Left cardiac atrium (tissue), 4 donors: ENCODE results near the gene SLC35B2. TPM values are rescaled to one million over a fixed set of nuclear protein-coding genes. Genes with fewer than 3 reads are reported as not detected.

Experiments
- ATAC-seq, 2 donors: fragments of 200-7000 bp; cut with Tn5 transposase; one replicate each; pipeline ENCODE4 v1.9.1; 2020; ENCODE audit warnings: mild to moderate bottlenecking in 2 of 2, moderate library complexity in 2 of 2
- DNase-seq: peaks from one replicate; pipeline ENCODE4 v3.0.0-alpha.2; 2020
- intact Hi-C, 2 donors: fragments of 100-400 bp; cut with DNase I; formaldehyde crosslinking; loops; one replicate each; pipeline versions ENCODE4 v1.14.1 to v1.15.1; 2022 to 2023
- long read RNA-seq: library from polyadenylated mRNA; unstranded; transcript quantifications from one replicate; pipeline ENCODE4 v2.0.0, GENCODE V29; 2021
- total RNA-seq, 2 donors: library from RNA; stranded (reverse); fragmentation: NEBNext Ultra II Directional; extraction: Animal tissue kit (Norgen Biotek cat#: 25700); gene quantifications; one replicate each; pipeline ENCODE4 v1.2.1, GENCODE V29; 2021
- donor health status: DM: no; HTN: yes; CAD: no.
- donor health status: DM: no; HTN: yes; CAD: no; lungs with severe emphysema.
- donor health status: DM: yes; HTN: yes; CAD: no.
- donor health status: Dilated cardiomyopathy.

SLC35B2 gene, protein sequence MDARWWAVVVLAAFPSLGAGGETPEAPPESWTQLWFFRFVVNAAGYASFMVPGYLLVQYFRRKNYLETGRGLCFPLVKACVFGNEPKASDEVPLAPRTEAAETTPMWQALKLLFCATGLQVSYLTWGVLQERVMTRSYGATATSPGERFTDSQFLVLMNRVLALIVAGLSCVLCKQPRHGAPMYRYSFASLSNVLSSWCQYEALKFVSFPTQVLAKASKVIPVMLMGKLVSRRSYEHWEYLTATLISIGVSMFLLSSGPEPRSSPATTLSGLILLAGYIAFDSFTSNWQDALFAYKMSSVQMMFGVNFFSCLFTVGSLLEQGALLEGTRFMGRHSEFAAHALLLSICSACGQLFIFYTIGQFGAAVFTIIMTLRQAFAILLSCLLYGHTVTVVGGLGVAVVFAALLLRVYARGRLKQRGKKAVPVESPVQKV
- 10 to 100 TPM; 23.3 to 29.9 TPM for total RNA-seq
- long read RNA-seq, transcript SLC35B2-202 (4 exons, 2,043 nt), result major isoform, 115 of 121 reads
- long read RNA-seq, partial matches to known transcripts, result 2 of 121 reads
- long read RNA-seq, other reads (novel, unspliced or antisense), result 2 of 121 reads

DNA sequence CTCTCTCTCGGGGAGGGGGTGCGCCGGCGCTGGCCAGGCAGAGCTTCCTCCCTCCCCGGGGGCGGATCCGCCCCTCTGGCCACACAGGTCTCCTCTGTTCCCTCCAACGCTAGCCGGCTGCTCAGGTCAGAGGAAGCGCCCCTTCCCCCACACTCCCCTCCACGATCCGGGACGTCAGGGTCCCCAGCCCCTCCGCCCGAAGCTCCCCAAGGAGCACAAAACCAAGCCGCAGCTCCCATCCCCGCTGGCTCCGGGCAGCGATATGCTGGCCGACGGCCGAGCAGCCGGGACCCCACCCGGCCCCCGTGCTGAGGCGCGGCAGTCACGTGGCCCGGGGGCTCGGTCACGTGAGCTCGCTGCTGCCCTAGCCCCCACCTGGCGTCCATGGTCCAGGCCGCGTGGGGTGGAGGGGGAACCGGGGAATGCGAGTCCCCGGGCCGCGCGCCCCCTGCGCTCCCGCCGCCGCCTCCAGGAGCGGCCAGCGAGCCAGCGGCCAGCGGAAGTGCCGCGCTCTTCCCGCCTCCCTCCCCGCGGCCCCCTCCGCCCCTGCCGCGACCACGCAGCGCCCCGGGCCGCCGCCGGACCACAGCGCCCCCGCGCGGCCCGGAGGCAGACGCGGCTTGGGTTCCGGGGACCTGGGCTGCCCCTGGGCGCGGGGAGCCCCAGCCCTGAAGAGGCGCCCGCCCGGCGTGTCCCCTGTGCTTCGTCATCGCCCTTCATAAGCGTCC, at the start of gene SLC35B2:
Gene SLC35B2, minus strand, starts transcription at position 504 of the 728 bp plus-strand sequence. Its CDS starts 118 bp downstream, at position 386.
- intact Hi-C loops, result no loop called here
- DNase-seq, result peak; percentile 77
- ATAC-seq, result peak; percentile 71 to 88

DNA sequence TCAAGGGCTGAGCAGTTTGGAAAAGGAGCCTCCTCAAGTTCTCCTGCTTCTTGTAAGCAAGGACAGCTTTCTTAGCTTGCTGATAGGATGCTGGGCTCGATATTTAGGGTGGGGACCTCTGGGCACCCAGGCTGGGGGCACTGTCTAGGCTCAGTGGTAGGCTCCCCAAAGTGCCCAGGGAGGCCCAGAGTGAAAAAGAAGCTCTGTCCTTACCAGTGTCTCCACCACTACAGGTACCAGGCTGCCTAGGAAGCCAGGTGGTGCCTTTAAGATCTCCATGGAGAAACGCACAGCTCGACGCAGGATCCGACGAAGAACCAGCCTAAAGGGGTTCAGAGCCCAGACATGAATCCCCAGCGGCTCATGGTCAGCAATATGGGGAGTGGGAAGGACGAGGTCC, 49.4 kb upstream of the SLC35B2 start:
- intact Hi-C loops, result no loop called here
- no peak for ATAC-seq
- no peak for DNase-seq

GRCh38 chr6:44305200-44305725, 47.9 kb upstream of the SLC35B2 start:
- ATAC-seq, result no peak
- intact Hi-C loops, result no loop called here
- DNase-seq, result no peak

GRCh38 chr6:44304282-44305199, 47.2 kb upstream of the SLC35B2 start:
- intact Hi-C loops, result no loop called here
- DNase-seq (peak; percentile 33), ATAC-seq (peak in 1 of 2 donors; percentile 10)

DNA sequence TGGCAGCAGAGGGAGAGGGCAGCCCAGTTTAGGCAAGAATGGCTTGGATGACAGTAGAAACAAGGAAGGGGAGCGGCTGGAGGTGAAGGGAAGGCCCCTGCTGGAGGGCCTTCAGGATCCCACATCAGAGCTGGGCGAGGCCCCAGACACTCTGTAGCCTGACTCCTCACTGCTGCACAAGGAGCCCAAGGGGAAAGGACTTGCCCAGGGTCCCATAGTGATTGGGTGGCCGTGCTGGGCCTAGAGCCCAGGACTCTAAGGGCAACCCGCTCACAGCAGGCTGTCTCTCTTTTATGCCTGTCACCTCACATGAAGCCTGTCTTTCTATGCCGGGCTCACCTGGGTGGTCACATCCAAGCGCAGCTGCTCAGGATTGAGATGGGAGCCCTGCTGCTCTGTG, 46.5 kb upstream of the SLC35B2 start:
- ATAC-seq (no peak), DNase-seq (no peak)
- intact Hi-C loops, result no loop called here

- intact Hi-C loops, result no loop called here
- no peak for ATAC-seq
These were observed 45.5 kb upstream of the SLC35B2 start for GRCh38 chr6:44302856-44303255.

DNA sequence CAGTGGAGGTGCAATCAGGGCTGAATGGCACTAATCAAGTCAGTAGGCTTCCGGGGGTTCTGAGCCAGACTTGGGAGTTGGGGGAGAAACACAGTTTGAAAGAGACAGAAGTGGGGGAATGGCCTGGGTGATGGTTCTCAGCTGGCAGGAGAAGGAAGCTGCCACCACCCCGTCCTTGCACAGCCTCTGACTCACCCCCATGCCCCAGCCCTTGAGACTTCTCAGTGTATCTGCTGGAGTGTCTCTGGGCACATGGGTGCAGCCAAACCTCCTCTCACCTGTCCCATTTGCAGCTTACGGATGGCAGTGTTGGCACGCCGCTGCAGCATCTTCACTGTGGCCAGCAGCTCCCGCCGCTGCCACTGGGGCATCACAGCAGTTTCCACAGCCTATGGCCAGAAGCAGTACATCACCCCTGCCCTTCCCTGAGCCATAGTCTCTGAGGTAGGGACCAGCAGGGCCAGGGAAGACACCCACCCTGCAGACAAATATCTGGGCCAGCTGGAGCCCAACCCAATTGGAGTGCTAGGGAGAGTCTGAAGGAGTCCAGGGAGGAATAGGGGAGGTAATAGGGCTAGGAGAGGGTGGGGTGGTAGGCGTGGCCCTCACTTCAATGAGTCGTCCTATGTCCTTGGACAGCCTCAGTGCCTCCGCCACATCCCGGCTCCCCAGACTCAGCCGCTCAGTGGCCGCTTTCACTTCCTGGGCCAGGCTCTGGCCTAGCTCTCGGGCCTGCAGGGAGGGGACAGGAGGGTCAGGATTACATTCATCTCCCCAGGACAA, 44.6 kb upstream of the SLC35B2 start:
- DNase-seq, result no peak
- intact Hi-C loops, result no loop called here
- ATAC-seq, result no peak

More at GRCh38 chr6:44302856-44303255, 45.5 kb upstream of the SLC35B2 start:
- no peak for DNase-seq

GRCh38 chr6:44301106-44301505, 43.8 kb upstream of the SLC35B2 start:
- ATAC-seq (no peak), DNase-seq (no peak)
- intact Hi-C loops, result no loop called here

GRCh38 chr6:44300292-44300823, 43.0 kb upstream of the SLC35B2 start:
- DNase-seq (no peak), ATAC-seq (no peak)
- intact Hi-C loops, result no loop called here

DNA sequence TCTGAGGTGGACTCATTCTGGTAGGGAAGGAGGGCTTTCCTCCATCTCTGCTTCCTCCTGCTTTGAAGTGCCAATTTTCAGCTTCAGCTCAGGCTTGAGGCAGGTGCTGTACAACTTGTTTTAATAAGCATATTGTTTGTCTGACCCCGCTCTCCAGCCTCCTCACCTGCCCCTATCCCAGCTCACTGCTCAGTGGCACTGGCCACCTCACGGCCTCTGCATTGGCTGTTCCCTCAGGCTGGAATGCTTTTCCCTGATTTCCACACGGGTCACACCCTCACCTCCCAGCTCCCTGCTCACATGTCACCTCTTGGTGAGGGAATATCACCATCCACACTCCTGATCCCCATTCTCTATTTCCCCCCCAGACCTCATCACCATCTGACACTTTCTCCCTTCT, 41.5 kb upstream of the SLC35B2 start:
- intact Hi-C loops, result no loop called here
- ATAC-seq, result no peak
- DNase-seq, result no peak

DNA sequence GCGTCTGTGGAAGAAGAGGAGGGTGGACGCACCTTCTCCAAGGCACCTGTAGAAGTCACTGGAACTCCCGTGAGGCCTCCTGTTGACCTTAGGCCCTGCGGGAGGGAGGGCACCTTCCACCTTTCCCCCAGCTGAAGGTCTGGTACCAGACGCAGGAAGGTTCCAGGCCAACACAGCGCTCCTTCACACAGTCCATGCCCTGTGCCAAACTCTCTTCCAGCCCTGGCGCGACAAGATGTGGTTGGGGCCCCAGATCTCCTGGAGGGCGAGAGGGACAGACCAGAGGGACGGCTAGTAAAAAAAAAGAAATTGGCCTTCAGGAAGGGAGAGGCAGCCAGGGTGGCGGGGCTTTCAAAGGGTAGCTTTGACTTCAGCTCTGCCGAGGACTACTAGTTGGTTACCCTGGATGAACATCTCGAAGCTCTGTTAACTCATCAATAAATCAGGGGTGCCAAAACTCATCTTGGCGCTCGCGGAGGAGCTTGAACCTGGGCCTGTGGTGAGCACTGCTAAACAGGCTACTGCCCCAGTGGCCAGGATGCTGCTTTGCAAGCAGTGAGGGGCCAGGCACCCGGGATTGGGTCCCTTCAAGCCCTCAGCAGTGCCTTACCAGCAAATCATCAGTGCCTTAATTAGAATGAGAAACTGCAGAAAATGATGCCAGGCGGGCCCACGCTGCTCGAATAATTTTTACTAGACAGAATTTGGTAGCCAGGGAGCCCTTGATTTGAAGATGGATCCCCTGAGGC, 40.9 kb upstream of the SLC35B2 start:
- intact Hi-C loops, result no loop called here
- DNase-seq (no peak), ATAC-seq (peak in 1 of 2 donors; percentile 5)

DNA sequence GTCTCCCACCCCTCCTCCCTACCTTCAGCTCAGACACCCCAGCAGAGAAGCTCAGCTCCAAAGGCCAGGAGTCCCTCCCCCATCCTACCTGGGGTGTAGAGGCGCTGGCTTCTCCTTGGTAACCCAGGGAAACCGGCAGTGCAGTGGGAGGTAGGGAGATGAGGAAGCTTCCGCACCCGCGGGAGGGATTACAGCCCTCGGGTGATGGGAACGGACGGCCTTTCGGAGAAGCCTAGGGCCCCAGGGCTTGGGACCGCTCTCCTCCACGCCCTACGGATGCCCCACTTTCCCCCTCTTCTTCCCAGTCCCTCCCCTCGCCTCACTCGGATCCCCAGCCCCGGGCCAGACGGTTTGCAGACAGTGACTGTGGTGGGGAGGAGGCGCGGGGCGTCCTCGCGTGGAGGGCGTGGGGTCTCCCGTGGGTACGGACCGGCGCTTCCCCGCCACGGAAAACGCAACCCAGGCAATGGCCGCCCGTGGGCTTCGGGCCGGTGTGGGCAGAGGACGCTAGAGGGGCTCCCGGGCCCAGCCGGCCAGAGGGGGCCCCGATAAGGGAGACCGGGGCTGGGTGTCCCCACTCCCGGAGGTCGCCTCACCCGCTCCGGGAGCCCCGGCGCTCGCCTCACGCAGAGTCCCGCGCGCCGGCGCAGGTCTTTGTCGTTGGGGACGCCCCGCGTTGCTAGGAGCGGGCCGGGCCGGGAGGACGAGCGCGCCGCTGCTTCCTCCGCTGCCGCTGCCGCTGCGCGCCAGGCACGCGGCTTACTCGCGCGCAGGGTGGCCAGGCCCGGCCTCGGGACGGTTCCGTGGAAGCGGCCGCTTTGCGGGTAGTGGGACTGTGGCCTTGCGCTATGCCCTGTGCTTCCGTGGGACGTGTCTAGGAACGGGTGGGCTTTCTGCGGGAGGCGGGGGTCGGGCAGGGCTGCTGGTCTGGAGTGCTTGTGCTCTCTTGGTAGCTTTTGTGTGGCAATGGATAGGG, 40.0 kb upstream of the SLC35B2 start:
- DNase-seq, result peak; percentile 51
- intact Hi-C loops, result no loop called here

DNA sequence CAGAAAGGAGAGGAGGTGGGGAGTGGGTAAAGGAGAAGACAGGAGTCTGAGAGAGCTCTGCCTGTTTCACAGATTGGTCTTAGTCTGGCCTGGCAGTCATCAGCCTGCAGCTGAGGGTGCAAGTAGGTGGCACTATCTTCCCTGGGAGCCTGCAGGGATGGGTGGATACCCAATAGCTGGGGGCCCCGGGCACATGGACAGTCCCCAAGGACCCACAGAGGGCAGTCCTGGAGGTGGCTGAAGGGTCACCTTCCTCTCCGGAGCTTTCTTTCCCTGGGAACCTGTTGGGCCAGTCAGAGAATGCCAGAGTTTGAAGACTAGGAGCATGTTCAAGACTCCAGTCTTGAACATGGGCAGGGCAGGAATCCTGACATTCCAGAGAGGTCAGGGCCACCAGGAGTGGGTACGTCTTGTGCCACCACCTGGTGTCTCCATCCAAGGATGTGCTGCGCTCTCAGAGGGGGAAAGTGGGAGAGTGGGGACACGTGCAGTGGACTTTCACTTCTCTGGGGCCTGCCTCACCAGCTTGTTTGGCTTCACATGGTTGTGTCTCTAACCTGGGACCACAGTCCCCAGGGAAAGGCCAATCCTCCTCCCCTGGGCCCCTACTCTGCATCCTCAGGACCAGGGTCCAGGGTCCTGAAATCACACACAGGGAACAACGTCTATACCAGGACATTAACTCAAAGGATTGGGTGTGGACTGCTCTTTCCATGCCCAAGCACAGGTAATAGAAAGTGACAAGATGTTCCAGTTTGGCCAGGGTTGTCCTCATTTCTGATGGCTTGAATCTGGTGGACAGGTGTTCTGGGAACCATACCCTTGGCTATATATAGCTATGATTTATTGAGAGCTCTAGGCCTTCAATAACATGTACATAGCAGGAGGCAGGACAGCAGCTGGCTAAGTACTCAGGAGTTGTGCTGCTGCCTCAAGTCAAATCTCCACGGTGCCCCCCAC, 37.8 kb upstream of the SLC35B2 start:
- no peak for ATAC-seq
- DNase-seq, result no peak
- intact Hi-C loops, result no loop called here

More for the DNA sequence above, 40.0 kb upstream of the SLC35B2 start:
- ATAC-seq, result peak; percentile 80 to 82

- DNase-seq (no peak), ATAC-seq (no peak)
- intact Hi-C loops, result no loop called here
These were observed 35.5 kb upstream of the SLC35B2 start for GRCh38 chr6:44292661-44293365.
